ENCODE data around the gene ANTXR1.

DNA sequence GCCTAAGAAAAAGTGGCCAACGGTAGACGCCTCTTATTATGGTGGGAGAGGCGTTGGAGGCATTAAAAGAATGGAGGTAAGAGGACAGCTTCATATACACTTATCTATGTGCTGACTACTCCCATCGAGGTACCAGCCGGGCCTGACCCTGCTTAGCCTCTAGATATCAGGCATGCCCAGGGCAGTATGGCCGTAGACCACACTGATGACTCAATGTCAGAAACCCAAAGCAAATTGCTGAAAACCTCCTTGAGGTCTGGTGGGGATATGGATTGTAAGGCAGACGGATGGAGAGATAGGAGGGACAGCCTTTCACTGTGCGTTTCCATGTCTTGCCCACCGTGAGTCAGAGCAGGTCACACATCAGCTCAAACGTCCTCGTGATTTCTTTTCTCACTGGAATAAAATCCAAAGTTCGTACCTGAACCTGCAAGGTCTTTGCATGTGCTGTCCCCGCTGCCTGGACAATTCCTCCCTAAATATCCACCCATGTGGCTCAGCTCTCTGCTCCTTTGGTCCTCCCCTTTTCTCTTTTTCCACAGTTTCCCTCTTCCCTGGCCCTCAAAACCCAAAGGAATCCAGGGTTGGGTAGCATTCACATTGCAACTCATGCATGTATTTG is 168.9 kb downstream of the ANTXR1 start:
- no peak for TF ChIP-seq FOXM1 (IDR thresholded peaks at IDR 0.05; ENCODE audit: low read depth)
- TF ChIP-seq EP300 (IDR thresholded peaks at IDR 0.05; ENCODE audit: borderline replicate concordance in 1 of 2, low read depth in 1 of 2, low read length in 1 of 2): no peak

Measured in SK-N-SH (cell line).